ENCODE results near the gene BAZ1A.
"Not testable (repeated sequence)": the region's sequence is repeated elsewhere in the genome, so short reads cannot be mapped to it uniquely, and the experiment has no call there.

The BAZ1A gene

DNA sequence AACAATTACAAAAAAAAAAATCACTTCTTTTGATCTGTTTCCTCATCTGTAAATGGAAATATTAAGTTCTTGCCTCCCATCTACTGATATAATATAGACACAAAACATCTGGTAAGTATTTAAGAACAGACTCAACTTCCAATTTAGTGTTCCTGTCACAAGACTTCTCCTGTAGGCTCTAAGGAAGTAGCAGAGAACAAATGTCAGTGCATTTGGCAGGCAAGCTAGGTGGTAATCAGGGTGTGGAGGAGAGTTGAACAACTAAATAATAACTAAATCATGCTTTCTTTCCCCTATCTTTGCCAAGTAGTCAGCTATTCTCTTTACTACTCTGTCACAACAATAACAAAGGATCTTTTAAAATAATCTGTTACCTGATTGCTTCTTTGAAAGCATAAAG is 22.1 kb downstream of the BAZ1A start:
- no peak for DNase-seq (ENCODE audit: low read depth)

DNA sequence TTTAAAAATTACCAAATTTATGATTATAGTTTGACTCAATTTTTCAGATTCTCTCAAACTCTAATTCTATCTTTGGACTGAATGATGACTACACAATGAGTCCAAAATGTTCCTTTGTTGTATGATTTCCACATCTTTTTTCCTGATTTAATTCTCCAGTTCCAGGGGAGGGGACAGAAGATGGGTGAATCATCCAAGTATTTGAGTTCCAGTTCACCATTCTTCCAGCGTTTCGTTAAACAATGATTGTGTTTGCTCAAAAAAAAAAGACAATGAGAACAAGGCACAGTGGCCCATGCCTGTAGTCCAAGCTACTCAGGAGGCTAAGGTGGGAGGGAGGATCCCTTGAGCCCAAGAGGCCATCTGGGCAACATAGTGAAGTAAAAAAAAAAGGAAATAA is 23.8 kb downstream of the BAZ1A start:
- DNase-seq (ENCODE audit: low read depth), result no peak

DNA sequence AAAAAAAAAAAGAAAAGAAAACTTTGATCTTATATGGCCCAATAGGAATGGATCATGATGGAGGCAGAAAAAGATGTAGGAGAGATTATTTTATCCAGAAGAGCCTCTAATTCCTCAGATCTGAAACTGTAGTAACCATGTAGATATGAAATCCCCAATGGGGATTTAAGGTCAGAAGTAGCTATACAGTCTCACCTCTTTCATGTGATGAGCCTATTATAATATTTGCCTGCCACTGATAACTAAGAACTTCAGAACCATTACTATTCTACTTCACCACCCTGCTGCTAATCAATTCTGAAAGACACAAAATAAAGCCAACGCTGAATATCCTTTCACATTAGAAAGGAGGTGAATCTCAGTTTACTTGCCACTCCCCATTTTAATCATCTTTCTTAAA is 29.3 kb downstream of the BAZ1A start:
- DNase-seq (ENCODE audit: low read depth), result no peak

- no peak for DNase-seq (ENCODE audit: low read depth)
Observed at GRCh38 chr14:34843011-34843554, 32.1 kb downstream of the BAZ1A start.

GRCh38 chr14:34837801-34838322 is 37.3 kb downstream of the BAZ1A start:
- DNase-seq (ENCODE audit: low read depth), result no peak

DNA sequence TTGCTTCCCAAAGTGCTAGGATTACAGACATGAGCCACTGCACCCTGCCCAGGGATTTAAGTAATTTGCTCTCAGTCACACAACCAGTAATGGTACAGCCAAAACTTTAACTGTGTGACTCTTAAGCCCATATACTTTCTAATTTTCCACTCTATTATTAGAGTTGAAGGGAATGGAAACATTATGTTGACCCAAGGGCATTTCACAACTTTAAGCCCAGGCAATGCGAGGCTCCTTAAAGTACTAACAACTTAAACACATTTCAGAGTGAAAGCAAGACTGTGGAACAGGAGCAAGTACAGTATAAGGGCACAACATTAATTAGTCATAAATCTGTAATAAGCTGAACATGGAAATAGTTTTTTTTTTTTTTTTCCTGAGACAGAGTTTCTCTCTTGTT is 39.8 kb downstream of the BAZ1A start:
- DNase-seq (ENCODE audit: low read depth), result no peak

DNA sequence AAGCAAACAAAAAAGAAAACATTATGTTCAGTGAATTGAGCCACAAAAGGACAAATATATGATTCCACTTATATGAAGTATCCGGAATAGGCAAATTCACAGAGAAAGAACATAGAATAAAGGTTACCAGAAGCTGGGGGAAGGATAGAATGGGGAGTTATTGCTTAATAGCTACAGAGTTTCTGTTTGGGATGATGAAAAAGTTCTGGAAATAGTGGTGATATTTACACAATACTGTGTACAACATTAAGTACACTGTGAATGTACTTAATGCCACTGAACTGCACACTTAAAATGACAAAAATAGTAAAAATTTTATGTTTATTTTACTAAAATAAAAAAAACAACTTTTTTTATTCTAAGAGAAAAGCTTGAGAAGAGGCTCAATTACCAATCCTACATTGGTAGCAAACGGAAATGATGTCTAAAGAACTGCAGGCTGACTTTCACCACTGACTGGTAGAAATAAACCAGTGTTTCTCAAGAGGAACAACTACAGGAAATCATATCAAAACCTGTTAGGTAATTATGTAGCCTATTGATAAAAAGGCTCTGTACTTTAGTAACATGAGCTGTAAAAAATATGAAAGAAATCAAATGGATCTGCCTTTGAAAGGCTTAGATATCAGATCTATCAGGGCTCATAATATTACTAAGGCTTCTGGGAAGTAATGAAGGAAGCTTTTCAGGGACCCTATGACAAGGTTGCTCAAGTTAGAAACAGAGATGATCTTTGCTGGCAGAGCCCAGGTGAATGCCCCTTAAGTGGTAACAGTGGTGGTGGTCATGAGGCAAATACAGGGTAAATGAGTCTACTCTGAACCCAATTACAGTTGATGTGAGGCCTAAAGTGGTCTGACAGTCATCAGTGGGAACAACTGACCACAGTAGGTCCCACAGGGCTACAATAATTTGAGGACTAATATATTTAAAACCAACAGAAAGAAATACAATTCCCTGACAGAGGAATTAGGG is 41.3 kb downstream of the BAZ1A start:
- no peak for DNase-seq (ENCODE audit: low read depth)

- no peak for DNase-seq (ENCODE audit: low read depth)
Observed at GRCh38 chr14:34826661-34827060, 48.5 kb downstream of the BAZ1A start.

- no peak for DNase-seq (ENCODE audit: low read depth)
Observed at GRCh38 chr14:34824826-34825225, 50.3 kb downstream of the BAZ1A start.

- no peak for DNase-seq (ENCODE audit: low read depth)
Observed at GRCh38 chr14:34824256-34824655, 50.9 kb downstream of the BAZ1A start.

- DNase-seq (ENCODE audit: low read depth), result no peak
Observed at GRCh38 chr14:34817768-34818167, 57.4 kb downstream of the BAZ1A start.

DNA sequence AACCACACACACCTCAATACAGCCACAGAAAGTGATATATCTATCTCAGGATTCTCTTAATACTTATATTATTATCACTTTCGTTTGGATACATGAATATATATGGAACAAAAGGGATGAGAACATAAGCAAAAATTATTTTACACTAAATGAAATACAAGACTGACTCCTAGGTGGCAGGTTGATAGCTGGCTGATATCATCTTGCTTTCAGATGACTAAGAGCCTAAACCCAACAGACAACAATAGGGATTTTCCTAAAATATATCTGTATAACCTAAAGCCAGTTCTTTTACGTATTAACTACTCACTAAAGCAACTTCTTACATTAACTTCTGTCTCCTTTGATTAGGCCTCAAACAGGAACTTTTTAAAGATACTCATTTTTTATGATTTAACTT is 65.1 kb downstream of the BAZ1A start:
- no peak for DNase-seq (ENCODE audit: low read depth)

GRCh38 chr14:34806257-34806656 is 68.9 kb downstream of the BAZ1A start:
- DNase-seq (ENCODE audit: low read depth), result no peak

DNA sequence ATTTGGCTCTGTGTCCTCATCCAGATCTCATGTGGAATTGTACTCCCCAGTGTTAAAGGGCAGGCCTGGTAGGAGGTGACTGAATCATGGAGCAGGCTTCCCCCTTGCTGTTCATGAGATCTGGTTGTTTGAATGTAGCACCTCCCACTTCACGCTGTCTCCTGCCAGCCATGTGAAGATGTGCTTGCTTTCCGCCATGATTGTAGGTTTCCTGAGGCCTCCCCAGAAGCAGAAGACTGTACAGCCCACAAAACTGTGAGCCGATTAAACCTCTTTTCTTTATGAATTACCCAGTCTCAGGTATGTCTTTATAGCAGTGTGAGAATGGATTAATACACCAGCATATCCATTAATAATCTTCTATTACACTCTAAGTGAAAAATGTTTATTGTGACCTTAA is 70.2 kb downstream of the BAZ1A start:
- DNase-seq (ENCODE audit: low read depth), result no peak

- not testable (repeated sequence) for DNase-seq (ENCODE audit: low read depth)
Observed at GRCh38 chr14:34798861-34799260, 76.3 kb downstream of the BAZ1A start.

DNA sequence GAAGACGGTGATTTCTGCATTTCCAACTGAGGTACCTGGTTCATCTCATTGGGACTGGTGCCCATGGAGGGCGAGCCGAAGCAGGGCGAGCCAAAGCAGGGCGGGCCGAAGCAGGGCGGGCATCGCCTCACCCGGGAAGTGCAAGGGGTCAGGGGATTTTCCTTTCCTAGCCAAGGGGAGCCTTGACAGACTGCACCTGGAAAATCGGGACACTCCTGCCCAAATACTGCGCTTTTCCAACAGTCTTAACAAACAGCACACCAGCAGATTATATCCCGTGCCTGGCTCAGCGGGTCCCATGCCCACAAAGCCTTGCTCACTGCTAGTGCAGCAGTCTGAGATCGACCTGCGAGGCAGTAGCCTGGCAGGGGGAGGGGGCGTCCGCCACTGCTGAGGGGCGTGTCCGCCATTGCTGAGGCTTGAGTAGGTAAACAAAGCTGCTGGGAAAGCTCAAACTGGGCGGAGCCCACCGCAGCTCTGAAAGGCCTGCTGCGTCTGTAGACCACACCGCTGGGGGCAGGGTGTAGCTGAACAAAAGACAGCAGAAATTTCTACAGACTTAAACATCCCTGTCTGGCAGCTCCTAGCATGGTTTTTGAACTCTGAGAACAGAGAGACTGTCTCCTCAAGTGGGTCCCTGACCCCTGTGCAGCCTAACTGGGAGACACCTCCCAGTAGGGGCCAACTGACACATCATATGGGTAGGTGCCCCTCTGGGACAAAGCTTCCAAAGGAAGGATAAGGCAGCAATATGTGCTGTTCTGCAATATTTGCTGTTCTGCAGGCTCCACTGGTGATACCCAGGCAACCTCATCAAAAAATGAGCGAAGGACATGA is 77.2 kb downstream of the BAZ1A start:
- no peak for DNase-seq (ENCODE audit: low read depth)

DNA sequence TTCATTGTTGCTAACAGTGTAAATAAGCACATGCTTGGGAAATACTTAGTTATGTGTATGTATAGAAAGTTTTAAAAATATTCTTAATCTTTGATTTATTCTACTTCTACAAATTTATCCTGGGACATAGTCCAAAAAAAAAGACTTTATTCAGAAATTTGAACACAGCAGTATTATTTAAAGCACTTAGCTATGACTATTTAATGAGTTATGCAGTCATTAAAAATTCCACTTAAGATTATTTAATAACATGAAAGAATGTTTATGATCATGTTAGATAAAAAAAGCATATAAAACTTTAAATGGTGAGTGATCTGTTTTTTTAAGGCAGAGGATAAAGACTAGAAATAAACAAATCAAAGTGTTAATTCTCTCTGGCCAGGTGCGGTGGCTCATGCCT is 78.3 kb downstream of the BAZ1A start:
- no peak for DNase-seq (ENCODE audit: low read depth)

GRCh38 chr14:34794941-34795340 is 80.2 kb downstream of the BAZ1A start:
- no peak for DNase-seq (ENCODE audit: low read depth)

GRCh38 chr14:34794217-34794616 is 80.9 kb downstream of the BAZ1A start:
- DNase-seq (ENCODE audit: low read depth), result no peak

DNA sequence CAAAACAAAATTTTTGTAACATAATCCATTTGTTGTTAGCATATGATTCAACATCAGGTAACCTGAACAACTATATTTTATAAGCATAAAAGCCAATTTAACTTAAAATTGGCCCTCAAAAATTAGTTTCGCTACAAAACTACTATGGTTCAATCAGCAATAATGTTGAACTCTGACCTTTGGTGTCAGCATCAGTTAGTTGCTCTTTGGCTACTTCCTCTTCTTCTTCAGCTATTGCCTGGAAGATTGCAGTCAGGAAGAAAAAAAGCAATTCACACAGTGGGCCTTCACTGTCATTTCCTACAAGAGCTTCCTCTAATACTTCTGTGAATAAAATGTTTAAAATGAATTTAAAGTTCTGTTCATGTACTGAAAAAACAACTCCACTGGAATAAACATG is 82.6 kb downstream of the BAZ1A start:
- no peak for DNase-seq (ENCODE audit: low read depth)

DNA sequence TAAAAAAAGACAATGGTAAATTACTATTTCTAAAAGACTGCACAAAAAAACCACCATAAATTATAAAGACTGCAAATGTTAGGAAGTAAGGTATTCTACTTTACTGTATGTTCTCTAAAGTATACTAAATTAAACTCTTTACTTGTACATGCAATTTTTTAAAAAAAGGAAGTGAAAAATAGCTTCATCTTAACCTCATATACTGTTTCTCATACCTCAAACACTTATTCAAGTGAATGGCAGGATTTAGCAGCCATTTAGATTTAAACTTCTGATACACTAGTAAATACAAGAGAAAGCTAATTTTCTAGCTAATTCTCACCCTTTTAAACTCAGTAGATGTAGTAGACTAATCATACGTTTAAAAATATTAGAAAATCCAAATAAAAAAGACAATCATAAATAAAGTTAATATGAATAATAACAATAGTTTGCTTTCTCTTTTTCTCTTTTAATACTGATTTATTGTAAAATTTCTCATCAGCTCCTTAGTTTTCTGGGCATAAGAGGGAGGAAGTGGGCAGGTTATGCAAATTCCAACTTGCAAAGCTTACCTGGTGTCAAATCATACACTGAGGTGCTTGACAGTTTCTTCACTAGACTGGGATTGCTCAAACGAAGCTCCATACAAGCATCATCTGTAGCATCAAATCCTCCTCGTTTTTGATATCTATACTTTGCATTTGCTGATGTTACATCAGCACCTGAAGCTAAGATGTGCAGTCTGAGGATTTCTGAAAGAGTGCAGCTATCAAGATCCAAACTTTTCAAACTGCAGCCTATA is 89.7 kb downstream of the BAZ1A start:
- DNase-seq (ENCODE audit: low read depth), result no peak

DNA sequence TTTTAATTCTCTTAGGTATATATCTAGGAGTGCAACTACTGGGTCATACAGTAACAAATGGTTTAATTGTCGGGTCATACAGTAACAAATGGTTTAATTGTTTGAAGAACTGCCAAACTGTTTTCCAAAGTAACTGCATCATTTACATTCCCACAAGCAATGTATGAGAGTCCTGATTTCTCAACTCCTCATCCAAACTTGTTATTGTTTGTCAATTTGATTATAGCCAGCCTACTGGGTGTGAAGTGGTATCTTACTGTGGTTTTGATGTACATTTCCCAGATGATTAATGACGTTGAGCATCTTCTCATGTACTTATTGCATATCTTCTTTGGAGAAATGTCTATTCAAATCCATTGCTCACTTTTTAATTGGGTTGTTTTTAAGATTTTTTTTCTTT is 93.1 kb downstream of the BAZ1A start:
- no peak for DNase-seq (ENCODE audit: low read depth)
